SK-N-SH treated with all-trans-retinoic acid at 6 μM for 48 hours (cell line): ENCODE data around the gene BBC3.
A peak's percentile ranks its signal among the peaks of the same experiment; 100 is the strongest.

Experiments used
- ATAC-seq: fragments of 200-7000 bp; cut with Tn5 transposase; 3 replicates; pipeline ENCODE4 v1.9.1; 2020; ENCODE audit warnings: mild to moderate bottlenecking, moderate library complexity
- ARNTL ChIP-seq: fragments of 450-650 bp; formaldehyde crosslinking; IDR thresholded peaks from 2 replicates; pipeline ENCODE4 v1.5.0; 2020; ENCODE audit warnings: low read depth, mild to moderate bottlenecking, moderate library complexity, borderline replicate concordance
- BACH2 ChIP-seq: fragments of 250-450 bp; sonication (Bioruptor Pico); IDR thresholded peaks from 2 replicates; pipeline ENCODE4 v1.9.0; 2021; ENCODE audit warnings: mild to moderate bottlenecking, borderline replicate concordance
- CREB5 ChIP-seq: fragments of 250-450 bp; sonication (Bioruptor Pico); IDR thresholded peaks from 2 replicates; pipeline ENCODE4 v1.5.1; 2020; ENCODE audit warnings: low read depth, mild to moderate bottlenecking, moderate library complexity
- CSDC2 ChIP-seq: fragments of 250-450 bp; sonication (Bioruptor Pico); IDR thresholded peaks from 2 replicates; pipeline ENCODE4 v1.5.0; 2020; ENCODE audit warnings: mild to moderate bottlenecking, moderate library complexity
- CSRNP3 ChIP-seq: fragments of 250-450 bp; sonication (Bioruptor Pico); IDR thresholded peaks from 2 replicates; pipeline ENCODE4 v1.5.1; 2021; ENCODE audit warnings: mild to moderate bottlenecking, moderate library complexity
- ESRRG ChIP-seq: fragments of 250-450 bp; sonication (Bioruptor Pico); IDR thresholded peaks from 2 replicates; pipeline ENCODE4 v1.6.1; 2021; ENCODE audit warnings: mild to moderate bottlenecking
- ISL1 ChIP-seq: fragments of 250-450 bp; sonication (Bioruptor Pico); IDR thresholded peaks from 2 replicates; pipeline ENCODE4 v2.1.2; 2022; ENCODE audit warnings: mild to moderate bottlenecking, moderate library complexity
- OSR1 ChIP-seq: fragments of 250-450 bp; sonication (Bioruptor Pico); IDR thresholded peaks from 2 replicates; pipeline ENCODE4 v1.8.0; 2022; ENCODE audit warnings: moderate library complexity, mild to moderate bottlenecking, inconsistent platforms
- POU6F1 ChIP-seq: fragments of 250-450 bp; sonication (Bioruptor Pico); IDR thresholded peaks from 2 replicates; pipeline ENCODE4 v1.8.0; 2021; ENCODE audit warnings: low read depth, mild to moderate bottlenecking, moderate library complexity, borderline replicate concordance
- PPARA ChIP-seq: fragments of 250-450 bp; sonication (Bioruptor Pico); IDR thresholded peaks from 2 replicates; pipeline ENCODE4 v1.5.0; 2020; ENCODE audit warnings: mild to moderate bottlenecking, borderline replicate concordance
- RARB ChIP-seq: fragments of 250-450 bp; sonication (Bioruptor Pico); IDR thresholded peaks from 2 replicates; pipeline ENCODE4 v1.8.0; 2021; ENCODE audit warnings: mild to moderate bottlenecking, moderate library complexity
- SNAI2 ChIP-seq: fragments of 250-450 bp; sonication (Bioruptor Pico); IDR thresholded peaks from 2 replicates; pipeline ENCODE4 v1.5.0; 2020; ENCODE audit warnings: mild to moderate bottlenecking, moderate library complexity
- TCF4 ChIP-seq: fragments of 250-450 bp; sonication (Bioruptor Pico); IDR thresholded peaks from 2 replicates; pipeline ENCODE4 v1.8.0; 2021; ENCODE audit warnings: mild to moderate bottlenecking, moderate library complexity, borderline replicate concordance
- TOX ChIP-seq: fragments of 250-450 bp; sonication (Bioruptor Pico); IDR thresholded peaks from 2 replicates; pipeline ENCODE4 v1.8.0; 2021; ENCODE audit warnings: mild to moderate bottlenecking, moderate library complexity, borderline replicate concordance
- TSHZ2 ChIP-seq: fragments of 250-450 bp; sonication (Bioruptor Pico); IDR thresholded peaks from 2 replicates; pipeline ENCODE4 v1.5.0; 2020; ENCODE audit warnings: mild to moderate bottlenecking, moderate library complexity
- ZC3H10 ChIP-seq: fragments of 250-450 bp; sonication (Bioruptor Pico); IDR thresholded peaks from 2 replicates; pipeline ENCODE4 v1.5.1; 2021; ENCODE audit warnings: mild to moderate bottlenecking, moderate library complexity
- ZFP3 ChIP-seq: fragments of 250-450 bp; sonication (Bioruptor Pico); IDR thresholded peaks from 2 replicates; pipeline ENCODE4 v1.5.0; 2020; ENCODE audit warnings: mild to moderate bottlenecking, moderate library complexity
- ZNF565 ChIP-seq: fragments of 450-650 bp; formaldehyde crosslinking; conservative IDR thresholded peaks from 2 replicates; pipeline ENCODE4 v1.5.0; 2020; ENCODE audit warnings: low read depth, mild to moderate bottlenecking, moderate library complexity
- ZNF70 ChIP-seq: fragments of 450-650 bp; formaldehyde crosslinking; IDR thresholded peaks from 2 replicates; pipeline ENCODE4 v1.5.0; 2020; ENCODE audit warnings: mild to moderate bottlenecking, moderate library complexity
- ZNF8 ChIP-seq: fragments of 450-650 bp; formaldehyde crosslinking; IDR thresholded peaks from 2 replicates; pipeline ENCODE4 v1.5.0; 2020; ENCODE audit warnings: mild to moderate bottlenecking, moderate library complexity

Gene BBC3

GRCh38 chr19:47273313-47274070 lies 42.5 kb upstream of the BBC3 start:
- peak; percentile 87 for ATAC-seq
- TF ChIP-seq CREB5 (CRISPR knock-in tag) (peak; percentile 61; the same call in 1 of the 2 replicates), ZFP3 (CRISPR knock-in tag) (no peak)

GRCh38 chr19:47272448-47273312 lies 41.7 kb upstream of the BBC3 start:
- no peak for ATAC-seq
- TF ChIP-seq TOX (CRISPR knock-in tag) (no peak), ZNF565 (CRISPR knock-in tag) (no peak), BACH2 (CRISPR knock-in tag) (no peak)

- no peak for TF ChIP-seq TCF4 (CRISPR knock-in tag)
- TF ChIP-seq ISL1 = no peak
- no peak for TF ChIP-seq PPARA (CRISPR knock-in tag)
- TF ChIP-seq ZC3H10 = no peak
- TF ChIP-seq ESRRG (CRISPR knock-in tag) = no peak
- no peak for TF ChIP-seq ZNF70 (CRISPR knock-in tag)
- no peak for TF ChIP-seq SNAI2 (CRISPR knock-in tag)
- TF ChIP-seq CSRNP3 = no peak
- TF ChIP-seq OSR1 (CRISPR knock-in tag) = no peak
- no peak for TF ChIP-seq TSHZ2 (CRISPR knock-in tag)
- TF ChIP-seq RARB = no peak
- no peak for TF ChIP-seq CSDC2 (CRISPR knock-in tag)
- TF ChIP-seq ZNF565 (CRISPR knock-in tag) = no peak
- no peak for TF ChIP-seq POU6F1 (CRISPR knock-in tag)
- TF ChIP-seq ZNF8 (CRISPR knock-in tag) = no peak
- no peak for TF ChIP-seq ARNTL (CRISPR knock-in tag)
- no peak for TF ChIP-seq CREB5 (CRISPR knock-in tag)
- TF ChIP-seq BACH2 (CRISPR knock-in tag) = no peak
- no peak for ATAC-seq
These were observed 41.0 kb upstream of the BBC3 start for GRCh38 chr19:47271949-47272348.
